GM12873 (cell line): ENCODE measurements around the gene MRPS5.

ENCODE experiments used
- TF ChIP-seq, protein P1 (sequence below): IDR thresholded peaks from 2 replicates; pipeline ENCODE4 v1.5.1; 2012; ENCODE audit warnings: low read depth, mild to moderate bottlenecking, moderate library complexity, low read length, control low read depth; ENCODE audit not compliant: insufficient read depth; ENCODE audit errors: missing control alignments

Gene MRPS5

GRCh38 chr2:95063086-95063958 is 58.3 kb downstream of the MRPS5 start:
- TF ChIP-seq, protein P1, sequence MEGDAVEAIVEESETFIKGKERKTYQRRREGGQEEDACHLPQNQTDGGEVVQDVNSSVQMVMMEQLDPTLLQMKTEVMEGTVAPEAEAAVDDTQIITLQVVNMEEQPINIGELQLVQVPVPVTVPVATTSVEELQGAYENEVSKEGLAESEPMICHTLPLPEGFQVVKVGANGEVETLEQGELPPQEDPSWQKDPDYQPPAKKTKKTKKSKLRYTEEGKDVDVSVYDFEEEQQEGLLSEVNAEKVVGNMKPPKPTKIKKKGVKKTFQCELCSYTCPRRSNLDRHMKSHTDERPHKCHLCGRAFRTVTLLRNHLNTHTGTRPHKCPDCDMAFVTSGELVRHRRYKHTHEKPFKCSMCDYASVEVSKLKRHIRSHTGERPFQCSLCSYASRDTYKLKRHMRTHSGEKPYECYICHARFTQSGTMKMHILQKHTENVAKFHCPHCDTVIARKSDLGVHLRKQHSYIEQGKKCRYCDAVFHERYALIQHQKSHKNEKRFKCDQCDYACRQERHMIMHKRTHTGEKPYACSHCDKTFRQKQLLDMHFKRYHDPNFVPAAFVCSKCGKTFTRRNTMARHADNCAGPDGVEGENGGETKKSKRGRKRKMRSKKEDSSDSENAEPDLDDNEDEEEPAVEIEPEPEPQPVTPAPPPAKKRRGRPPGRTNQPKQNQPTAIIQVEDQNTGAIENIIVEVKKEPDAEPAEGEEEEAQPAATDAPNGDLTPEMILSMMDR: no peak

DNA sequence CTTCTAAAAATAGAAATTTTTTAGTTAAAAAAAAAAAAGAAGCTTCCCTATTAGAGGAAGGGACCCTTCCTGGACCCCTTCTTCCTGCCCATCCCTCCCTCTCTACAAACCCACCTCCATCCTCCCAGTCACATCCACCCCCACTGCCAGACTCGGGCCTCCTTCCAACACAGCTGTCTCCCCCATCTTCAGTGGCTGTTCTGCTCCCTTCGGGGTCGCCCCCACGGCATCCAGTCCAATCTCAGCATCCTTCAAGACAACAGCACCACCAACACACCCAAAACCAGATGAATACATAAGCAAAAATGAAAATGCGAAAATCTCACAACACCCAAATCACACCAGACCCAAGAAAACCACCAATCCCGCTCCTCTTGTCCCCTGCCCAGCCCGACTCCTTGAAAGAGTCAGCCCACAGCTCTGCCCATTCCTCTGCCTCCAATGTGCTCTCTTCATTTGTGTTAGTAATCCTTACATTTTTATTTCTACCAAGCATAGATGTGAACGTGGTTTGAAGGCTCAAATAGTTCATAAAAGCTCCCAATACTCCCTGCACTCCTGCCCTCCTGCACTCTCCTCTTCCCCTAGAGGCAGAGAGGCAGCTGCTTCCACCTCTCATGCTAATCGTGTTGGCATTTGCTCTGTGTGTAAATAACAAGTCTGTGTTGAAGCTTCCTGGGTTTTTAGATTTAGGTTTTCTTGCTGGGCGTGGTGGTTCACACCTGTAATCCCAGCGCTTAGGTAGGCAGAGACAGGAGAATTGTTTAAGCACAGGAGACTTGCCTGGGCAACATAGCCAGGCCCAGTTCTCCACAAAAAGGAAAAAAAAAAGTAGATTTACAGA is 59.1 kb downstream of the MRPS5 start:
- TF ChIP-seq, protein P1: no peak

DNA sequence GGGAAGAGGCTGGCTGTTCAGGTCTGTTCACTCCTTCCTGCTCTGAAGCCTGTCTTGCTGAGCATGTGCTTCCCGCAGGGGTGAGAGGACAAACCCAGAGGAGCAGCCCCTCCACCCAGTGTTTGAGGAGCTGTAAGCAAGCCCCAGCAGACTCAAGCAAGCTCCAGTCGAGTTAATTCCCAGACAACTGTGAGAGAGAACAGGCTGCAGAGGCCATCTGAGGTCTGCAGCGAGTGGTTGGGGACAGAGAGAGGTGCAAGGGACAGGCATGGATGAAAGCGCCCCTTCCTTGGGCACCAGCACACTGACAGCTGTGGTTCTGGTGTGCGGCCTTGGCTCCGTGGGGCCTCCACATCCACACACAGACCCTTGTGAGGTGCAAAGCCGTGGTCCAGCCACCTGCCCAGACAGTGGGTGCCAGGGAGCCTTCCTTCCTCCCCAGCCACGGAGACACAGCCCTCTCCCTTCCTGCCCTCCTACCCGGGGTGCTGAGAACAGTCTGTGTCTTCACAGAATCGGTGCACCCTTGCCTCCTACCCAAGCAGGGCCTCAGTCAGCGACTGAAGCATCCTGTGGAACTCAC is 59.9 kb downstream of the MRPS5 start:
- TF ChIP-seq, protein P1: no peak

DNA sequence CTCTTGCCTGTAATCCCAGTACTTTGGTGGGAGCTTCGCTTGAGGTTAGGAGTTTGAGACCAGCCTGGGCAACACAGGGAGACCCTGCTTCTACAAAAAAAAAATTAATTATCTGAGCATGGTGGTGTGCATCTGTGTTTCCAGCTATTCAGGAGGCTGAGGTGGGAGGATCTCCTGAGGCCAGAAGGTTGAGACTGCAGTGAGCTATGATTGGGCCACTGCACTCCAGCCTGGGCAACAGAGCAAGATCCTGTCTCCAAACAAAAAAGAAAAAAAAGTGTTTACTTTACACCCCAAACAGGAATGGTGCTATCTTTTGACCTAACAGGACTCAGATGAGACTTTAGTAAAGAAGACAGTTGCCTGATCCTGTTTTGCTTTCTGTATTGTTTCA is 60.5 kb downstream of the MRPS5 start:
- TF ChIP-seq, protein P1: no peak

DNA sequence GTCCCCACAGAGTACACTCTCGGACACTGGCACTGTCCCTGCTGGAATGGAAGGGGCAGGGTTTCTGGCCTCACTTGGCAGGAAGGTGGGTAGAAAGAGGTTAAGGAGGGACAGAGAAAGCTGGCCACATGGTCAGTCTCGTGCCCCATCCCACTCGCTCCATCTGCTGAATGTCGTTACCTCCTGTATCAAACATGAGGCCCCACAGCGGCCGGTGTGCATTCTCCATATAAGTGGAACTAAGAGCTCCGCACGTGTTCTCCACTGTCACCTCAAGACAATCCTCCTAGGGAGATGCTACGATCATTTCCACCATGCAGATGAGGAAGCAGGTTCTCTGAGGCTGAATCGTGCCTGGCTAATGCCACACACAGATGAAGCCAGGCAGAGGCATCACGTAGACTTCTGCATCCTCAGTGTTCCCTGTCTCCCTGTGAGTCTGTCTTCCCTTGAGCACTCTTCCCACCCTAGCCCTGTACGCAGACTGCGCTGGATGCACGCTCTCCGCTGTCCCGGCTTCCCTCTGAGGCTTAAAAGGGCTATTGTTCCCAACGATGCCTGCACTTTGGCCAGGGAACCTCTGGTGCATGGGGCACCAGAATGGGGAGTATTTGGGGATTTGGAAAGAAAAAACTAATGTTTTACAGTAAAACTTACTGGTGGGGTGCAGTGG is 61.0 kb downstream of the MRPS5 start:
- TF ChIP-seq, protein P1: no peak

- TF ChIP-seq, protein P1: no peak
These were observed 61.8 kb downstream of the MRPS5 start for GRCh38 chr2:95059656-95060370.
